ENCODE data around the gene SLC17A3. TPM values are rescaled to one million over a fixed set of nuclear protein-coding genes. Genes with fewer than 3 reads are reported as not detected.

The SLC17A3 gene
- total RNA-seq, 1 experiment from 2014 or later: not detected

- Histone ChIP-seq H3K9me2 (replicated peaks; ENCODE audit: low read length) (no peaks in the 10 kb centered on the region), H3K9me3 (ENCODE audit: low read length) (no peaks in the 10 kb centered on the region), H3K4me1 (ENCODE audit: insufficient read depth, low read length) (no peaks in the 10 kb centered on the region), H3K4me3 (ENCODE audit: low read length) (no peak overlapping the region), H3K9ac (ENCODE audit: low read length) (no peak overlapping the region), H3F3A (ENCODE audit: low read length, unreplicated experiment) (no peaks in the 10 kb centered on the region), H3K4me2 (ENCODE audit: low read length) (no peak overlapping the region), H2AFZ (ENCODE audit: low read length) (no peak overlapping the region), H4K20me1 (ENCODE audit: low read length) (no peaks in the 10 kb centered on the region), H3K79me2 (ENCODE audit: low read length) (no peaks in the 10 kb centered on the region), H3K27me3 (ENCODE audit: low read length) (peaks cover 82% of the 10 kb centered on the region), H3K27ac (ENCODE audit: low read length) (no peak overlapping the region), H3K36me3 (ENCODE audit: low read depth, low read length) (no peaks in the 10 kb centered on the region)
- POLR2A ChIA-PET (ENCODE audit: unreplicated experiment): no interaction called here
- ATAC-seq (no peak), DNase-seq (no peak)
- no peak for TF ChIP-seq EZH2 (IDR thresholded peaks at IDR 0.05; ENCODE audit: low read length, unreplicated experiment)
- no peak for TF ChIP-seq EZH2phosphoT487 (IDR thresholded peaks at IDR 0.05; ENCODE audit: borderline replicate concordance, low read length)
- TF ChIP-seq, protein P1, sequence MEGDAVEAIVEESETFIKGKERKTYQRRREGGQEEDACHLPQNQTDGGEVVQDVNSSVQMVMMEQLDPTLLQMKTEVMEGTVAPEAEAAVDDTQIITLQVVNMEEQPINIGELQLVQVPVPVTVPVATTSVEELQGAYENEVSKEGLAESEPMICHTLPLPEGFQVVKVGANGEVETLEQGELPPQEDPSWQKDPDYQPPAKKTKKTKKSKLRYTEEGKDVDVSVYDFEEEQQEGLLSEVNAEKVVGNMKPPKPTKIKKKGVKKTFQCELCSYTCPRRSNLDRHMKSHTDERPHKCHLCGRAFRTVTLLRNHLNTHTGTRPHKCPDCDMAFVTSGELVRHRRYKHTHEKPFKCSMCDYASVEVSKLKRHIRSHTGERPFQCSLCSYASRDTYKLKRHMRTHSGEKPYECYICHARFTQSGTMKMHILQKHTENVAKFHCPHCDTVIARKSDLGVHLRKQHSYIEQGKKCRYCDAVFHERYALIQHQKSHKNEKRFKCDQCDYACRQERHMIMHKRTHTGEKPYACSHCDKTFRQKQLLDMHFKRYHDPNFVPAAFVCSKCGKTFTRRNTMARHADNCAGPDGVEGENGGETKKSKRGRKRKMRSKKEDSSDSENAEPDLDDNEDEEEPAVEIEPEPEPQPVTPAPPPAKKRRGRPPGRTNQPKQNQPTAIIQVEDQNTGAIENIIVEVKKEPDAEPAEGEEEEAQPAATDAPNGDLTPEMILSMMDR (conservative IDR thresholded peaks at IDR 0.05; ENCODE audit: low read depth, low read length): no peak
- intact Hi-C loops (cut with micrococcal nuclease): no loop called here
- no TSS peak for BruUV-seq (replicated peaks)
- CTCF ChIA-PET: no interaction called here
These were observed 41.8 kb downstream of the SLC17A3 start for GRCh38 chr6:25832307-25832662.

DNA sequence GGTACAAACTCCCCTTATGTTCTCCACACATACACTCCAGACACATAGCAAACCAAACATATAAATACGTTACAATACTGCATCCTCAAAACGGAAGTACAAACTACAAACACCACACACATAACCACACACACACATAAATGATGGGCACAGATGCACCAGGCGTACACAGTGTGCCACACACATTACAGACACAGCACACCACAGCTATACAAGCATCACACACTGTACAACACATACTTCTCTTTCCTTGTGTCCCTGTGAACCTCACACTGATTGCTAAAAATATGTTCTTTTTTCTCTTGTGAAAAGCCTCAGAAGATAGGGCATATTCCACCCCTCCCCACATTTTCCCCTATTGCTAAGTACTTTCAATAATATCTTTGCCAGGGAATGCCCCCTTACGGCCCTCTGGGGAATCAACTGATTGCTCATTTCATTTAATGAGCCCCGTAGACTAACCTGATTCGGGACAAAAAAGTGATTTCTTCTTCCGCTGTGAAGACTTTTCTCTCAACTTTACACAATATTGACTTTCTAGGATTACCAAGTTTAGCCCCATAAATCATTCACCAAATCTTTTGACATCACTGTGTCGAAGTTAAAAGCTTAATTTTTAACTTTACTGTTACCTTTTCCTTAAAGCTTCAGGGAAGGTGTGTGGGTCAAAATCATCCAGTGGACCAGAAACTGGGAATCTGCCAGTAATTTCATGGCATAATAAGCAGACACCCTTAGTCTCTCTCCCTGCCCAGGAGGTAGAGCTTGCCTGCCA lies 42.3 kb downstream of the SLC17A3 start, which contains the start of gene SLC17A1:
Gene SLC17A1, minus strand, starts transcription at position 521 of the 775 bp plus-strand sequence. CDS start 1,495 bp downstream, outside the sequence.
- no peaks in the 10 kb centered on the region for H4K20me1 ChIP-seq (ENCODE audit: low read length)
- no peak for ATAC-seq
- no peak for DNase-seq
- BruUV-seq (replicated peaks): no TSS peak
- intact Hi-C loops (cut with micrococcal nuclease): no loop called here
- no peak within 1 kb of the TSS for H3K4me2 ChIP-seq (ENCODE audit: low read length)
- H3K36me3 ChIP-seq (ENCODE audit: low read depth, low read length): no peaks in the 10 kb centered on the region
- H3K27me3 ChIP-seq (ENCODE audit: low read length): peaks cover 82% of the 10 kb centered on the region
- TF ChIP-seq EZH2phosphoT487 (IDR thresholded peaks at IDR 0.05; ENCODE audit: borderline replicate concordance, low read length) (no peak), EZH2 (IDR thresholded peaks at IDR 0.05; ENCODE audit: low read length, unreplicated experiment) (no peak)
- TF ChIP-seq, protein P1 (conservative IDR thresholded peaks at IDR 0.05; ENCODE audit: low read depth, low read length): no peak
- ChIA-PET POLR2A (ENCODE audit: unreplicated experiment) (no interaction called here), CTCF (no interaction called here)
- H2AFZ ChIP-seq (ENCODE audit: low read length): no peak within 1 kb of the TSS
- no peak within 1 kb of the TSS for H3K9ac ChIP-seq (ENCODE audit: low read length)
- H3K9me2 ChIP-seq (replicated peaks; ENCODE audit: low read length): no peaks in the 10 kb centered on the region
- H3K4me3 ChIP-seq (ENCODE audit: low read length): no peak within 1 kb of the TSS
- no peaks in the 10 kb centered on the region for H3K9me3 ChIP-seq (ENCODE audit: low read length)
- H3K4me1 ChIP-seq (ENCODE audit: insufficient read depth, low read length): no peaks in the 10 kb centered on the region
- no peaks in the 10 kb centered on the region for H3K79me2 ChIP-seq (ENCODE audit: low read length)
- no peak within 1 kb of the TSS for H3K27ac ChIP-seq (ENCODE audit: low read length)
- H3F3A ChIP-seq (ENCODE audit: low read length, unreplicated experiment): no peaks in the 10 kb centered on the region

- intact Hi-C loops (cut with micrococcal nuclease): no loop called here
- no peaks in the 10 kb centered on the region for H3K79me2 ChIP-seq (ENCODE audit: low read length)
- no peak overlapping the region for H3K9ac ChIP-seq (ENCODE audit: low read length)
- no peaks in the 10 kb centered on the region for H3K9me2 ChIP-seq (replicated peaks; ENCODE audit: low read length)
- POLR2A ChIA-PET (ENCODE audit: unreplicated experiment): no interaction called here
- H4K20me1 ChIP-seq (ENCODE audit: low read length): no peaks in the 10 kb centered on the region
- H3K27me3 ChIP-seq (ENCODE audit: low read length): peaks cover 81% of the 10 kb centered on the region
- H3F3A ChIP-seq (ENCODE audit: low read length, unreplicated experiment): no peaks in the 10 kb centered on the region
- CTCF ChIA-PET: no interaction called here
- no peak overlapping the region for H3K4me2 ChIP-seq (ENCODE audit: low read length)
- DNase-seq (no peak), ATAC-seq (no peak)
- H3K36me3 ChIP-seq (ENCODE audit: low read depth, low read length): no peaks in the 10 kb centered on the region
- BruUV-seq (replicated peaks): no TSS peak
- H3K4me3 ChIP-seq (ENCODE audit: low read length): no peak overlapping the region
- H3K9me3 ChIP-seq (ENCODE audit: low read length): no peaks in the 10 kb centered on the region
- TF ChIP-seq, protein P1 (conservative IDR thresholded peaks at IDR 0.05; ENCODE audit: low read depth, low read length): no peak
- TF ChIP-seq EZH2 (IDR thresholded peaks at IDR 0.05; ENCODE audit: low read length, unreplicated experiment): no peak
- TF ChIP-seq EZH2phosphoT487 (IDR thresholded peaks at IDR 0.05; ENCODE audit: borderline replicate concordance, low read length): no peak
- no peaks in the 10 kb centered on the region for H3K4me1 ChIP-seq (ENCODE audit: insufficient read depth, low read length)
- no peak overlapping the region for H3K27ac ChIP-seq (ENCODE audit: low read length)
- H2AFZ ChIP-seq (ENCODE audit: low read length): no peak overlapping the region
These were observed 43.6 kb downstream of the SLC17A3 start for GRCh38 chr6:25830458-25830857.

Data from PC-3 (cell line).